Lower lobe of right lung (tissue), 2 donors: ENCODE measurements around the gene TSC22D2. TPM values are rescaled to one million over a fixed set of nuclear protein-coding genes. Genes with fewer than 3 reads are reported as not detected.

Source experiments
- ATAC-seq, 2 donors: fragments of 200-7000 bp; cut with Tn5 transposase; one replicate each; pipeline ENCODE4 v1.9.1; 2020 to 2022; ENCODE audit warnings: mild to moderate bottlenecking in 2 of 2, moderate library complexity in 2 of 2
- DNase-seq: peaks from one replicate; pipeline ENCODE4 v3.0.0-alpha.2; 2020
- H3K27ac ChIP-seq: fragments of 200-600 bp; one replicate; pipeline ENCODE4 v1.8.0; 2022
- H3K27me3 ChIP-seq: fragments of 200-600 bp; one replicate; pipeline ENCODE4 v1.8.0; 2022; ENCODE audit warnings: low read depth
- H3K36me3 ChIP-seq: fragments of 200-600 bp; one replicate; pipeline ENCODE4 v1.8.0; 2022; ENCODE audit warnings: mild to moderate bottlenecking
- H3K4me1 ChIP-seq: fragments of 200-600 bp; one replicate; pipeline ENCODE4 v1.8.0; 2022
- H3K4me3 ChIP-seq: fragments of 200-600 bp; one replicate; pipeline ENCODE4 v1.8.0; 2022; ENCODE audit warnings: mild to moderate bottlenecking
- H3K9me3 ChIP-seq: fragments of 200-600 bp; one replicate; pipeline ENCODE4 v1.8.0; 2022
- CTCF ChIP-seq: fragments of 200-600 bp; IDR thresholded peaks from one replicate; pipeline ENCODE4 v1.8.0; 2022; ENCODE audit warnings: antibody characterized with exemption, mild to moderate bottlenecking
- intact Hi-C: fragments of 100-400 bp; cut with DNase I; formaldehyde crosslinking; loops from one replicate; pipeline ENCODE4 v1.11.0; 2022
- total RNA-seq: library from RNA; stranded (reverse); fragmentation: NEBNext Ultra II Directional; extraction: Animal tissue kit (Norgen Biotek cat#: 25700); gene quantifications from one replicate; pipeline ENCODE4 v1.2.1, GENCODE V29; 2021
- donor health status: DM: no; HTN: yes; CAD: no; lungs with severe emphysema.

TSC22D2 gene
- total RNA-seq, 1 donor from 2014 or later = 21.3 TPM

DNA sequence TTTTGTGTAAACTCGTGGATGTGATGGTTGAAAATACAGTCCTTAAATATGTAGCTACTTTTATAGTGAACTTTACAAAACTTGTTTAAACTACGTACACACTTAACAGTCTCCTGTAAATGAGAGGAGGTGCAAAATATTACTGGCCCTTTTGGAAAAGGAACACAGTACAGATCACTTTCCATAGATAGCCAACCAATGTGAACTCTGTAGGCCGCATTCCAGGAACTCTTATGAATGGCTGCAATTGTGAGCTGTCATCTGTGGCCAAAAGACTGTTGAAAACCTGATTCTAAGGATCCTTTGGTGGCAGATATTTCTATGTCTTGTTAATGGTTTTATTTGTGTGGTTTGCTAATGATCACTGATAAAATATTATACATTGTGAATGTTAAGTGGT, 6.2 kb downstream of the TSC22D2 start:
- intact Hi-C loops = loop anchor here (10.0 kb wide), 1 partner anchor 81 kb away; no protein-coding TSS in a partner anchor

GRCh38 chr3:150414959-150415358, 6.9 kb downstream of the TSC22D2 start:
- Histone ChIP-seq H3K4me3 (peak overlapping the region; percentile 88), H3K9me3 (no peaks in the 10 kb centered on the region), H3K4me1 (peaks cover 70% of the 10 kb centered on the region), H3K27me3 (no peaks in the 10 kb centered on the region), H3K27ac (no peak overlapping the region), H3K36me3 (no peaks in the 10 kb centered on the region)
- DNase-seq (no peak), ATAC-seq (no peak)
- intact Hi-C loops = loop anchor here (10.0 kb wide), 1 partner anchor 80 kb away; no protein-coding TSS in a partner anchor
- TF ChIP-seq CTCF = no peak

More for the DNA sequence above, 6.2 kb downstream of the TSC22D2 start:
- no peaks in the 10 kb centered on the region for H3K9me3 ChIP-seq
- no peak for TF ChIP-seq CTCF
- H3K4me1 ChIP-seq = peaks cover 65% of the 10 kb centered on the region
- no peak for ATAC-seq
- peak overlapping the region; percentile 88 for H3K4me3 ChIP-seq
- DNase-seq = no peak
- no peaks in the 10 kb centered on the region for H3K36me3 ChIP-seq
- H3K27ac ChIP-seq = no peak overlapping the region
- no peaks in the 10 kb centered on the region for H3K27me3 ChIP-seq

DNA sequence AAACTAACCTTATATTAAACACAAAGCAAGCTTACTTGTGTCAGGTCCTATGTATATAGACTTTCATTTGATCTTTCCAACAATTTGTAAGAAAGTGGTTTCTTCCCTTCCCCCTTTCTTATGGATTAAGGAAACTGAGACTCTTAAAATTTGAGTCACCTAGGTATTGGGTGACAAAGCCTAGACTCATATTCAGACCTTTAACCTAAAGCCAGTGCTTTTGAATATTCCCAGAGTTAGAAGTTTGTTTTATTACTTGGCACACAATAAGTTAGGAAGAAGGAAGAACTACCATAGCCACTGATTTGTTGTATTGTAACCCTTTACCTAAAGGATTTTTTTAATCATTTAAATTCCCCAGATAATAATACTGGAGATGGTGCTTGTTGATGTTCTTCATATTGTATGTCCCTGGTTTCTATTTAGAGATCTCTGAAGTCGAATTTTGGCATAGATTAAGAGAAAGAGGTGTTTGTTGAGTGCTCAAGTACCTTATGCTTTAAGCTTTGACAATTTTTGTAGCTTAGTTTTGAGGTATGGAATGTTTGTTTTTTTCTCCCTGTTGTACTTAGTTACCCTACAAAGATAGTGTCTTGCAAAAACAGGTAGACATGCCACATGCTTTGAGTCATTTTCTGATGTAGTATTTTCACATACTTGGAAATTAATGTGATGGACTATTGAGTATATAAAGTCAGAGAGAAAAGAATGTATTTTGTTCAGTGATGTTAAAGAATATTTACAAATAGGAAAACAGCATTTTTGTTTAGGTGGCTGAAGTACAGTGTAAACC, 11.2 kb downstream of the TSC22D2 start:
- peaks cover 77% of the 10 kb centered on the region for H3K4me1 ChIP-seq
- intact Hi-C loops = loop anchor here (10.0 kb wide), 1 partner anchor 76 kb away; no protein-coding TSS in a partner anchor
- H3K36me3 ChIP-seq = no peaks in the 10 kb centered on the region
- no peak for TF ChIP-seq CTCF
- ATAC-seq (peak in 1 of 2 donors; percentile 5), DNase-seq (no peak)
- no peak overlapping the region for H3K27ac ChIP-seq
- no peaks in the 10 kb centered on the region for H3K9me3 ChIP-seq
- H3K27me3 ChIP-seq = no peaks in the 10 kb centered on the region
- H3K4me3 ChIP-seq = no peak overlapping the region

- no peak for TF ChIP-seq CTCF
- H3K4me1 ChIP-seq = peaks cover 70% of the 10 kb centered on the region
- DNase-seq = no peak
- no peak overlapping the region for H3K27ac ChIP-seq
- no peak for ATAC-seq
- no peaks in the 10 kb centered on the region for H3K36me3 ChIP-seq
- no peak overlapping the region for H3K4me3 ChIP-seq
- intact Hi-C loops = loop anchor here (10.0 kb wide), 1 partner anchor 75 kb away; no protein-coding TSS in a partner anchor
- H3K27me3 ChIP-seq = no peaks in the 10 kb centered on the region
- H3K9me3 ChIP-seq = no peaks in the 10 kb centered on the region
These were observed 11.9 kb downstream of the TSC22D2 start for GRCh38 chr3:150419959-150420358.

GRCh38 chr3:150421256-150421655, 13.2 kb downstream of the TSC22D2 start:
- intact Hi-C loops = no loop called here
- Histone ChIP-seq H3K4me1 (peaks cover 64% of the 10 kb centered on the region), H3K36me3 (no peaks in the 10 kb centered on the region), H3K9me3 (no peaks in the 10 kb centered on the region), H3K27ac (no peak overlapping the region), H3K4me3 (no peak overlapping the region), H3K27me3 (no peaks in the 10 kb centered on the region)
- DNase-seq (no peak), ATAC-seq (peak in 1 of 2 donors; percentile 51)
- TF ChIP-seq CTCF = no peak
